ENCODE data around the gene C1QB.
"Not testable (repeated sequence)": the region's sequence is repeated elsewhere in the genome, so short reads cannot be mapped to it uniquely, and the experiment has no call there.

C1QB gene

GRCh38 chr1:22666412-22666811 lies 13.4 kb downstream of the C1QB start:
- H4K20me1 ChIP-seq (ENCODE audit: insufficient read depth, low read length, poor library complexity, severe bottlenecking): no peaks in the 10 kb centered on the region
- no peaks in the 10 kb centered on the region for H3F3A ChIP-seq (ENCODE audit: low read depth)
- no peaks in the 10 kb centered on the region for H3K9me3 ChIP-seq (ENCODE audit: insufficient read depth, low read depth, low read length)
- no peaks in the 10 kb centered on the region for H3K36me3 ChIP-seq (ENCODE audit: insufficient read depth, low read length)
- H3K9ac ChIP-seq (ENCODE audit: low read depth, low read length, poor library complexity, severe bottlenecking): no peak overlapping the region
- no peaks in the 10 kb centered on the region for H3K4me1 ChIP-seq (ENCODE audit: insufficient read depth, low read length, poor library complexity, severe bottlenecking)
- H3K4me2 ChIP-seq (ENCODE audit: low read depth, low read length, poor library complexity, severe bottlenecking): no peak overlapping the region
- no peaks in the 10 kb centered on the region for H3K79me2 ChIP-seq (ENCODE audit: insufficient read depth, low read length)
- H3K27me3 ChIP-seq (ENCODE audit: insufficient read depth, low read length, poor library complexity, severe bottlenecking): no peaks in the 10 kb centered on the region
- TF ChIP-seq CTCF (conservative IDR thresholded peaks at IDR 0.05; ENCODE audit: low read length): no peak
- TF ChIP-seq EZH2phosphoT487 (IDR thresholded peaks at IDR 0.05; ENCODE audit: borderline replicate concordance): no peak
- H2AFZ ChIP-seq (ENCODE audit: low read length): no peak overlapping the region
- no peaks in the 10 kb centered on the region for H3K9me2 ChIP-seq (replicated peaks; ENCODE audit: low read depth, low read length)
- no peak overlapping the region for H3K4me3 ChIP-seq (ENCODE audit: low read length, poor library complexity, severe bottlenecking)

- not testable (repeated sequence) for H3K4me1 ChIP-seq (ENCODE audit: insufficient read depth, low read length, poor library complexity, severe bottlenecking); H3K4me2 ChIP-seq (ENCODE audit: low read depth, low read length, poor library complexity, severe bottlenecking); H3K9me2 ChIP-seq (replicated peaks; ENCODE audit: low read depth, low read length); H3K79me2 ChIP-seq (ENCODE audit: insufficient read depth, low read length); H2AFZ ChIP-seq (ENCODE audit: low read length); H3K36me3 ChIP-seq (ENCODE audit: insufficient read depth, low read length); H3K27me3 ChIP-seq (ENCODE audit: insufficient read depth, low read length, poor library complexity, severe bottlenecking); H3F3A ChIP-seq (ENCODE audit: low read depth); H3K4me3 ChIP-seq (ENCODE audit: low read length, poor library complexity, severe bottlenecking); H3K9me3 ChIP-seq (ENCODE audit: insufficient read depth, low read depth, low read length); H3K9ac ChIP-seq (ENCODE audit: low read depth, low read length, poor library complexity, severe bottlenecking); H4K20me1 ChIP-seq (ENCODE audit: insufficient read depth, low read length, poor library complexity, severe bottlenecking)
Observed at GRCh38 chr1:22668840-22669239, 15.8 kb downstream of the C1QB start.

- no peak overlapping the region for H3K9ac ChIP-seq (ENCODE audit: low read depth, low read length, poor library complexity, severe bottlenecking)
- no peaks in the 10 kb centered on the region for H3K9me2 ChIP-seq (replicated peaks; ENCODE audit: low read depth, low read length)
- no peaks in the 10 kb centered on the region for H3K4me1 ChIP-seq (ENCODE audit: insufficient read depth, low read length, poor library complexity, severe bottlenecking)
- H2AFZ ChIP-seq (ENCODE audit: low read length): no peak overlapping the region
- H3K4me3 ChIP-seq (ENCODE audit: low read length, poor library complexity, severe bottlenecking): no peak overlapping the region
- TF ChIP-seq EZH2phosphoT487 (IDR thresholded peaks at IDR 0.05; ENCODE audit: borderline replicate concordance) (no peak), CTCF (conservative IDR thresholded peaks at IDR 0.05; ENCODE audit: low read length) (no peak)
- no peak overlapping the region for H3K4me2 ChIP-seq (ENCODE audit: low read depth, low read length, poor library complexity, severe bottlenecking)
- no peaks in the 10 kb centered on the region for H3F3A ChIP-seq (ENCODE audit: low read depth)
- H3K36me3 ChIP-seq (ENCODE audit: insufficient read depth, low read length): no peaks in the 10 kb centered on the region
- no peaks in the 10 kb centered on the region for H3K79me2 ChIP-seq (ENCODE audit: insufficient read depth, low read length)
- no peaks in the 10 kb centered on the region for H3K27me3 ChIP-seq (ENCODE audit: insufficient read depth, low read length, poor library complexity, severe bottlenecking)
- H4K20me1 ChIP-seq (ENCODE audit: insufficient read depth, low read length, poor library complexity, severe bottlenecking): no peaks in the 10 kb centered on the region
- no peaks in the 10 kb centered on the region for H3K9me3 ChIP-seq (ENCODE audit: insufficient read depth, low read depth, low read length)
Observed at GRCh38 chr1:22670352-22670975, 17.4 kb downstream of the C1QB start.

GRCh38 chr1:22671999-22672398 lies 19.0 kb downstream of the C1QB start:
- Histone ChIP-seq H2AFZ (ENCODE audit: low read length) (no peak overlapping the region), H3K9me2 (replicated peaks; ENCODE audit: low read depth, low read length) (no peaks in the 10 kb centered on the region), H3K4me1 (ENCODE audit: insufficient read depth, low read length, poor library complexity, severe bottlenecking) (no peaks in the 10 kb centered on the region), H3K27me3 (ENCODE audit: insufficient read depth, low read length, poor library complexity, severe bottlenecking) (no peaks in the 10 kb centered on the region), H3K36me3 (ENCODE audit: insufficient read depth, low read length) (no peaks in the 10 kb centered on the region), H3K9me3 (ENCODE audit: insufficient read depth, low read depth, low read length) (no peaks in the 10 kb centered on the region), H3K4me3 (ENCODE audit: low read length, poor library complexity, severe bottlenecking) (no peak overlapping the region), H3F3A (ENCODE audit: low read depth) (no peaks in the 10 kb centered on the region), H3K4me2 (ENCODE audit: low read depth, low read length, poor library complexity, severe bottlenecking) (no peak overlapping the region), H3K79me2 (ENCODE audit: insufficient read depth, low read length) (no peaks in the 10 kb centered on the region), H4K20me1 (ENCODE audit: insufficient read depth, low read length, poor library complexity, severe bottlenecking) (no peaks in the 10 kb centered on the region), H3K9ac (ENCODE audit: low read depth, low read length, poor library complexity, severe bottlenecking) (no peak overlapping the region)
- TF ChIP-seq EZH2phosphoT487 (IDR thresholded peaks at IDR 0.05; ENCODE audit: borderline replicate concordance) (no peak), CTCF (conservative IDR thresholded peaks at IDR 0.05; ENCODE audit: low read length) (no peak)
